Urothelium cell line (cell line): ENCODE data around the gene PRL.

Source experiments
- DNase-seq: peaks from one replicate; pipeline ENCODE4 v3.0.0; 2011; ENCODE audit warnings: low spot score, mixed read lengths
- FAIRE-seq: peaks from 2 replicates; lab custom pipeline; 2011; peaks lifted over from hg19 to GRCh38; lab: Jason Lieb, UNC

The PRL gene

GRCh38 chr6:22237526-22237925 is 59.3 kb downstream of the PRL start:
- FAIRE-seq (no peak), DNase-seq (no peak)
